GM12873 (cell line): ENCODE measurements around the gene SMOC2.

Experiments
- TF ChIP-seq, protein P1 (sequence below): IDR thresholded peaks from 2 replicates; pipeline ENCODE4 v1.5.1; 2012; ENCODE audit warnings: low read depth, mild to moderate bottlenecking, moderate library complexity, low read length, control low read depth; ENCODE audit not compliant: insufficient read depth; ENCODE audit errors: missing control alignments

SMOC2 gene

DNA sequence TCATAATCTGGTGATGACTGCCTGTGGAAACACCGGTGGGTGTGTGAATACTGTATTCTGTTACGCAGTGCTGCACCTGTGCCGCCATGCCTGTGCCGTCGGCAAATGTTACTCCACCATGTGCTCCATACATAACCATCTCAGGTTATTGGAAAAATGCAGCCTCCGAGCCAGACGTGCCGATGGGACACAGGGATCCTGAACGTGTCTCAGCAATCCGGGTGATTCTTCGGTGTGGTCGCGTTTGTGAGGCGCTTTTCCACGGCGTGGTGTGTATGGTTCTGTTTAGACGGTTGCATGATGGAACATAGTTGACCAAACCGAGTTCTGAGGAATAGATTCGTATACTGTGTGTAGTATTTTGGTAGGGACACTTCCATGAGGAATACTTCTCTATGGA is 130.3 kb downstream of the SMOC2 start:
- TF ChIP-seq, protein P1, sequence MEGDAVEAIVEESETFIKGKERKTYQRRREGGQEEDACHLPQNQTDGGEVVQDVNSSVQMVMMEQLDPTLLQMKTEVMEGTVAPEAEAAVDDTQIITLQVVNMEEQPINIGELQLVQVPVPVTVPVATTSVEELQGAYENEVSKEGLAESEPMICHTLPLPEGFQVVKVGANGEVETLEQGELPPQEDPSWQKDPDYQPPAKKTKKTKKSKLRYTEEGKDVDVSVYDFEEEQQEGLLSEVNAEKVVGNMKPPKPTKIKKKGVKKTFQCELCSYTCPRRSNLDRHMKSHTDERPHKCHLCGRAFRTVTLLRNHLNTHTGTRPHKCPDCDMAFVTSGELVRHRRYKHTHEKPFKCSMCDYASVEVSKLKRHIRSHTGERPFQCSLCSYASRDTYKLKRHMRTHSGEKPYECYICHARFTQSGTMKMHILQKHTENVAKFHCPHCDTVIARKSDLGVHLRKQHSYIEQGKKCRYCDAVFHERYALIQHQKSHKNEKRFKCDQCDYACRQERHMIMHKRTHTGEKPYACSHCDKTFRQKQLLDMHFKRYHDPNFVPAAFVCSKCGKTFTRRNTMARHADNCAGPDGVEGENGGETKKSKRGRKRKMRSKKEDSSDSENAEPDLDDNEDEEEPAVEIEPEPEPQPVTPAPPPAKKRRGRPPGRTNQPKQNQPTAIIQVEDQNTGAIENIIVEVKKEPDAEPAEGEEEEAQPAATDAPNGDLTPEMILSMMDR = no peak

DNA sequence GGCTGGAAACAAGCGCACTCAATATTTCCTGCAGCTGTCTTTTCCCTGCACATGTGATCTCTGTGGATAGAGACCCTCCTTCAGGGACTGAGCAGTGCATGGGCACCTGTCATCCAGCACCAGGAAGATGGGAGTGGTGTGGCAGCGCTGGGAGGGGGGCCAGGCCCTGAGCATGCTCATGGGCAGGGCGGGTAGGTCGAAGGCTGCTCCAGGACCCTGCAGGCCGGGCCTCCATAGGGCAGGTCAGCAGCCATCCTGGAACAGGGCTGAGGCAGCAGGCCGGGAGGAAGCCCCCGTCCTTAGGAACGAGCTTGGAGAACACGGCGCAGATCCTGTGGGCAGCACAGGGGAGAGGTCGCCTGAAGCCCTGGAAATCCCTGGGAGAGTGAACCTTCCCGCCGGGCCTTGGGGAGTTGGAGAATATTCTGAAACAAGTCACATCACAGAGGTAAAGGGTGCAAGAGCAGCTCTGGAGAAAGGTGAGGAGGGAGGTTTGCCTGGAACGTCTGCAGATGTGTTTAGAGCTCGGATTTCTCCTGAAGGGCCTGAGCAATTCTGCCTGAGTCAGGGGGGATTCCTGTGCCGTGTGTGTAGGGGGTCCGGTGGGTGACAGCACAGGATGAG is 133.2 kb downstream of the SMOC2 start:
- TF ChIP-seq, protein P1 = no peak

DNA sequence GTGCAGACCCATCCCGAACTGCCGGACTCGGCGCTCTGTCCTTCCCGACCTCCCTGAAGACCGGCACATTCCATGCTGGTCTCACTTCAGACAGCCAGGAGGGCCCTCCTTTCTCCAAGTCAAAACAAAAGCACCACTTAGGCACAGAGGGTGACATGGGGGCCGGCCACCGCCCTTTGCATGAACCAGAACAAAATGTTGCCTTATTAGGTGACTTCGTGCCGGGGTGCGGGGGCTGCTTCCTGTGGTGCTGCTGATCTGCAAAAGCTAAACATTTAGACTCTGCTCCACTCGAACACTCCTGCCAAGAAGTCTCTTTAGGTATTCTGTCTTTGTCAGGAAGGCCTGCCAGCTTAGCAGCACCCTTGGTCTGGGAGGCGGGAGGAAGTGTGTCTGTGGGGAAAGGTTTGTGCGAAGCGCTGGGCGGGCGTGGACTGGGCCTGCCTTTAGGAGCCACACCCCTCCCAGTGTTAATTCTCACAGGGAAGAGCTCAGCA is 133.8 kb downstream of the SMOC2 start:
- TF ChIP-seq, protein P1 = no peak

DNA sequence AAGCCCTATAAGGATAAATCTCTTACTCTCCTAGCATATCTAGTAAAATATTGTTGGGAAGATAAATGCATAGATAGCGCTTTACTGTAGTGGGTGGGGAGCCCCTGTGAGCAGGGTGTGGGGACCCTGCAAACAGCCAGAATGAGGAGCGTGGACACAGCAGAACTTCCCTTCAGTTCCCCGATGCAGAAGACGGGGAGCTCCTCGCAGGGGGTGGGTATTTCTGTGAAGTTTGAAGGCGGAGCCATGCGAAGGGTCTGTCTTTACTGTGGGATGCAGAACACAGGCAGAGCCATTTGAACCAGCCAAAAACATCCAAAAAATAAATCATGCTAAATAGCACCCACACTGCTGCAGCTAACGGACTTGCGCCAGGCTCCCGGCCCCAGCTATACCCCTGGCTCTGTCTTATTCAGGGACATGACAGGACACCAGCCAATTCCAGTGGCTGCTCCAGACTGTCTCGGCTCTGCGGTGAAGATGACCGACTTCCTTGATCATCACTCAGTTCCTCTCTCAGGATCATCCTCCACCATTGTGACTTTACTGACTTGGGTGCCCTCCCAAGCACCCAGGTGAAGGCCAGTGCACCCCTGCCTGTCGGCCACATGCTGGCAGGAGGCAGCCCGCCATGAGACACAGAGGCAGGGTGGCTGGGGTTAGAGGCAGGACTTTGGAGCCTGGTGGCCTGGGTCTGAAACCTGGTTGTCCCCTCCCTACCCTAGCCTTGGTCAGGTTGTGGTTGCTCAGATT is 134.5 kb downstream of the SMOC2 start:
- TF ChIP-seq, protein P1 = no peak

DNA sequence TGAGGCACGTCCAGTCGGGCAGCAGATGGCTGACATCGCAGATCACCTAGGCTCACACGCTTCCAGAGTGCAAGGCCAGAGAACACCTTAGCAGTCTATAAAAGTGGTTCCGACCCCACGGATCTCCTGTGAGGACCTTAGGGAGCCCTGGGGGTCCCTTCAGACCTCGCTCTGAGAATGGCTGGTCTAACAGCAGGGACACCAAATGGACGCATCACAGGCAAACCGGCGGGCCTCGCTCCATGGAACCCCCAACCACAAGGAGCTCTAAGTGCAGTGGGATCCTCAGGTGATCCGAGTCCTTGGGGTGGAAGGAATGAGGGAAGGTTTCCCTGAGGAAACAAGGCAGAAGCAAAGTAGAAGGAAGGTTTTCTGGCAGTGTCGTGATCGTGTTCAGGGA is 135.4 kb downstream of the SMOC2 start:
- TF ChIP-seq, protein P1 = no peak

DNA sequence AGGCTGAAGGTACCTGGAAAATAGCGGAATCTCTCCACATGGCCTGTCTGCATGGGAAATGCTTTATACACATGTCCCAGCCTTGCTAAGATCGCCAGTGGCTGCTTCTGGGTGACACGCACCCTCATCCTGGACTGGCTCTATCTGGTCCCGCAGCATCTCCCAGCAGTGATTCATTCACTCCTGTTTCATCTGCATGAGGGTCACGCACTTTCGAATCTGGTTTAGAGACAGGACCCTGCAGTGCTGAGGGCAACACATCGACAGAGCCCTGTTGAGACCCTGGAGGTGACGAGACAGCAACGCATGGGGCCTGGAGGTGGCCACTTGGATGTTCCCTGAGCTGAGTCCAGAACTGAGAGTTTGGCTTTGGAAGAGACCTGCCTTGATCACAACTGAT is 136.5 kb downstream of the SMOC2 start:
- TF ChIP-seq, protein P1 = no peak

DNA sequence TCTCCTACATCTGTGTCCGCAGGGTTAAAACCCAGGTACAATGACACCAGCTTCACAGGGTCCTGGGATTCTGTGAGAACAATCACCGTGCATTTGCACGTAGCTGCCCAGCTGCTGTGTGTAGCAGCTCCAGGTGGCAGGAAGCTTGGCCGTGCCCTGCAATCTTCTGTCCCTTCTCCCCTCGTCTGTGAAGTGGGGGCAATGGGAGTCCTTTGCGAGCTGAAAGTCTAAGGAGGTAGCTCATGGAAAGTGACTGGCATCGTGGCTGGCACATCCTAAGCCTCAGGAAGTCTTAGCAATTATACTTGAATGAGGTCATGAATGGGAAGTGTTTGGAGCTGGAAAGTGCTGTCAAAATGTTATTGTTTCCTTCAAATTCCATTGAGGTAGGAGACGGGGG is 137.1 kb downstream of the SMOC2 start:
- TF ChIP-seq, protein P1 = no peak
